Tibial nerve (tissue), 4 donors: Measurements from ENCODE around the gene SPRN. TPM values are rescaled to one million over a fixed set of nuclear protein-coding genes. Genes with fewer than 3 reads are reported as not detected.
"Not testable (repeated sequence)": the region's sequence is repeated elsewhere in the genome, so short reads cannot be mapped to it uniquely, and the experiment has no call there.

Experiments used
- DNase-seq, 2 donors: peaks; one replicate each; pipeline ENCODE4 v3.0.0-alpha.2; 2019; ENCODE audit warnings: low spot score in 2 of 2
- H3K27ac ChIP-seq, 4 donors: fragments of 200-600 bp; sonication (generic) in 3 of 4; one replicate each; pipeline ENCODE4 v1.5.1; 2017 to 2019; ENCODE audit warnings: mild to moderate bottlenecking in 1 of 4
- H3K27me3 ChIP-seq, 2 donors: fragments of 200-600 bp; sonication (generic) in 1 of 2; one replicate each; pipeline versions ENCODE4 v1.5.1 to v1.6.0; 2017 to 2019
- H3K36me3 ChIP-seq, 3 donors: fragments of 200-600 bp; sonication (generic); one replicate each; pipeline ENCODE4 v1.5.1; 2018 to 2019
- H3K4me1 ChIP-seq, 4 donors: fragments of 200-600 bp; sonication (generic) in 3 of 4; one replicate each; pipeline ENCODE4 v1.5.1; 2017 to 2019
- H3K4me3 ChIP-seq, 4 donors: fragments of 200-600 bp; sonication (generic) in 3 of 4; one replicate each; pipeline ENCODE4 v1.5.1; 2017 to 2019; ENCODE audit warnings: mild to moderate bottlenecking in 1 of 4, moderate library complexity in 1 of 4
- H3K9me3 ChIP-seq, 4 donors: fragments of 200-600 bp; sonication (generic) in 3 of 4; one replicate each; pipeline ENCODE4 v1.5.1; 2017 to 2019
- EP300 ChIP-seq, 2 donors: sonication (generic); formaldehyde crosslinking; IDR thresholded peaks; one replicate each; pipeline ENCODE4 v1.6.1; 2017; ENCODE audit warnings: antibody characterized with exemption in 2 of 2, mild to moderate bottlenecking in 1 of 2
- POLR2A ChIP-seq, 2 donors: fragments of 450-650 bp; IDR thresholded peaks; one replicate each; pipeline ENCODE4 v1.6.1; 2017; ENCODE audit warnings: antibody characterized with exemption in 2 of 2, mild to moderate bottlenecking in 2 of 2, moderate library complexity in 2 of 2
- WGBS, 2 donors: methylation state at CpG; one replicate each; pipeline ENCODE4 v1.1.5; 2018; 5-methylcytosine and 5-hydroxymethylcytosine counted together
- total RNA-seq, 4 donors: library from RNA; depleted of rRNA; stranded (reverse); fragments of >200 nt; gene quantifications; one replicate each; pipeline ENCODE4 v1.1.0, GENCODE V29; 2016
- TF ChIP-seq, protein P1 (sequence below), 5 experiments: fragments of 200-600 bp in 3 of 5; fragments of 450-650 bp in 2 of 5; sonication (generic) in 3 of 5; IDR thresholded peaks; one replicate each; pipeline ENCODE4 v1.5.1; 2016 to 2019; ENCODE audit warnings: antibody characterized with exemption in 5 of 5, mild to moderate bottlenecking in 3 of 5, moderate library complexity in 2 of 5

The SPRN gene
- total RNA-seq, 4 donors from 2014 or later: not detected

- whole genome bisulfite sequencing, 2 donors: 83 to 95% methylated on average over 13 to 15 of the region's 17 CpGs
- TF ChIP-seq, protein P1, sequence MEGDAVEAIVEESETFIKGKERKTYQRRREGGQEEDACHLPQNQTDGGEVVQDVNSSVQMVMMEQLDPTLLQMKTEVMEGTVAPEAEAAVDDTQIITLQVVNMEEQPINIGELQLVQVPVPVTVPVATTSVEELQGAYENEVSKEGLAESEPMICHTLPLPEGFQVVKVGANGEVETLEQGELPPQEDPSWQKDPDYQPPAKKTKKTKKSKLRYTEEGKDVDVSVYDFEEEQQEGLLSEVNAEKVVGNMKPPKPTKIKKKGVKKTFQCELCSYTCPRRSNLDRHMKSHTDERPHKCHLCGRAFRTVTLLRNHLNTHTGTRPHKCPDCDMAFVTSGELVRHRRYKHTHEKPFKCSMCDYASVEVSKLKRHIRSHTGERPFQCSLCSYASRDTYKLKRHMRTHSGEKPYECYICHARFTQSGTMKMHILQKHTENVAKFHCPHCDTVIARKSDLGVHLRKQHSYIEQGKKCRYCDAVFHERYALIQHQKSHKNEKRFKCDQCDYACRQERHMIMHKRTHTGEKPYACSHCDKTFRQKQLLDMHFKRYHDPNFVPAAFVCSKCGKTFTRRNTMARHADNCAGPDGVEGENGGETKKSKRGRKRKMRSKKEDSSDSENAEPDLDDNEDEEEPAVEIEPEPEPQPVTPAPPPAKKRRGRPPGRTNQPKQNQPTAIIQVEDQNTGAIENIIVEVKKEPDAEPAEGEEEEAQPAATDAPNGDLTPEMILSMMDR (IDR thresholded peaks at IDR 0.05): no peak
- TF ChIP-seq POLR2A (IDR thresholded peaks at IDR 0.05): no peak
- no peak for TF ChIP-seq EP300 (IDR thresholded peaks at IDR 0.05)
Measured at GRCh38 chr10:133420028-133420427, 4.4 kb downstream of the SPRN start.

DNA sequence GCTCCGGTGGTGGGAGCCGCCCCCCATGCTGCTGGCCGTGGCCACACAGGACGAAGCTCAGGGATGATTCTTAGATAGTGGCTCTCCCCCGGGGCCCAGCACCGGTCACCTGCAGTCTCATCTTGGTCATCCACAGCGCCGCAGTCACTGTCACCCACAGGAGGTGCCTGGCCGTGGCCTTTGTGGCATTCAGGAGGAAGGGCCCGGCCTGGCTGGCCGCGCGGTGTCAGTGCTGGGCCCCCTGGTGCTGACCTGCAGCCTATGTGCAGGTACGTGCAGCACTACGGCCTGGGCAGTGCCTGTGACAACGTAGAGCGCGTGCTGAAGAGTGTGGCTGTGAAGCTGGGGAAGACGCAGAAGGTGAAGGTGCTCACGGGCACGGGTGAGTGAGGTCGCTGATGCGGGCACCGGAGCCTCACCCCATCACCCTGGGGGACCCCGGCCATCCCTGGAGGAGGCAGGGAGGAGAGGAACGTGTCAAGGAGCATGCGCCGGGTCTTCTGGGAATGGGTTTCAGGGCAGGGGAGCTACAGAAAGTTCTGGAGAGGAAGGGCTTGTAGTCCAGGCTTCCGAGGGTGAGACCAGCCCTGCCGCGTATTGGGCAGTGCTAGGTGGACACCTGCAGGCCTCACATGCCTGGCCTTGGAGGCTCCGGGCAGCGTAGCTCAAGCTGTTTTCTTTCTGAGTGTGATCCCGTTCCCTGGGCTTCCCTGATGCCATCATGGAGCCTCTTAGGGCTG lies 5.0 kb downstream of the SPRN start:
- Histone ChIP-seq H3K9me3 (no peaks in the 10 kb centered on the region), H3K4me3 (no peak overlapping the region), H3K36me3 (peaks cover 0 to 61% (median 0%) of the 10 kb centered on the region in 3 donors), H3K27me3 (peaks cover 0 to 12% of the 10 kb centered on the region in 2 donors), H3K4me1 (peaks cover 0 to 13% (median 0%) of the 10 kb centered on the region in 4 donors), H3K27ac (no peak overlapping the region)
- DNase-seq: no peak
- 88 to 92% methylated on average over 32 to 33 of the region's 34 CpGs for WGBS, 2 donors
- TF ChIP-seq EP300 (IDR thresholded peaks at IDR 0.05) (no peak), POLR2A (IDR thresholded peaks at IDR 0.05) (no peak)
- TF ChIP-seq, protein P1 (IDR thresholded peaks at IDR 0.05): no peak

More at GRCh38 chr10:133420028-133420427, 4.4 kb downstream of the SPRN start:
- H3K4me3 ChIP-seq: no peak overlapping the region
- peaks cover 0 to 13% (median 0%) of the 10 kb centered on the region in 4 donors for H3K4me1 ChIP-seq
- H3K27ac ChIP-seq: no peak overlapping the region
- H3K36me3 ChIP-seq: peaks cover 0 to 55% (median 0%) of the 10 kb centered on the region in 3 donors
- no peak for DNase-seq
- no peaks in the 10 kb centered on the region for H3K9me3 ChIP-seq
- peaks cover 0 to 12% of the 10 kb centered on the region in 2 donors for H3K27me3 ChIP-seq

GRCh38 chr10:133418289-133418993 lies 6.0 kb downstream of the SPRN start:
- H3K4me1 ChIP-seq: peaks cover 0 to 10% (median 0%) of the 10 kb centered on the region in 4 donors
- H3K27ac ChIP-seq: no peak overlapping the region
- H3K27me3 ChIP-seq: peaks cover 0 to 9% of the 10 kb centered on the region in 2 donors
- peaks cover 0 to 65% (median 3%) of the 10 kb centered on the region in 3 donors for H3K36me3 ChIP-seq
- peaks cover 0 to under 1% (median 0%) of the 10 kb centered on the region in 4 donors for H3K9me3 ChIP-seq
- 93 to 94% methylated on average over 9 to 14 of the region's 14 CpGs for WGBS, 2 donors
- TF ChIP-seq EP300 (IDR thresholded peaks at IDR 0.05) (no peak), POLR2A (IDR thresholded peaks at IDR 0.05) (no peak)
- TF ChIP-seq, protein P1 (IDR thresholded peaks at IDR 0.05): no peak
- H3K4me3 ChIP-seq: no peak overlapping the region
- no peak for DNase-seq

DNA sequence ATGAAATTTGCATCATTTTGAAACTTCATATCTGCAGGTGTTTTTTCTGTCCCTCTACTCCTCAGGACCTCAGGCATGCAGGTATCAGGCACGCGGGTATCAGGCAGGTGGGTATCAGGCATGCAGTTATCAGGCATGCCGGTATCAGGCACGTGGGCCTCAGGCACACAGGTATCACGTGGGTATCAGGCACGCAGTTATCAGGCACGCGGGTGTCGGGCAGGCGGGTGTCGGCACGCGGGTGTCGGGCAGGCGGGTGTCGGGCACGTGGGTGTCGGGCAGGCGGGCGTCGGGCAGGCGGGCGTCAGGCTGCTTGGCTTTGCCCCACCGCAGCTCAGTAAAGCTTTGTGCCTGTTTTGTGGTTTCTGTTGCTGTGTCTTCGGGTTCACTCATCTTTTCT lies 8.7 kb downstream of the SPRN start:
- peaks cover 3 to 80% (median 18%) of the 10 kb centered on the region in 3 donors for H3K36me3 ChIP-seq
- no peak for DNase-seq
- H3K4me3 ChIP-seq: no peak overlapping the region
- H3K27me3 ChIP-seq: no peaks in the 10 kb centered on the region
- H3K9me3 ChIP-seq: peaks cover 0 to 27% (median 10%) of the 10 kb centered on the region in 4 donors
- WGBS, 2 donors: 95 to 99% methylated on average over 25 of the region's 25 CpGs
- no peaks in the 10 kb centered on the region for H3K4me1 ChIP-seq
- TF ChIP-seq POLR2A (IDR thresholded peaks at IDR 0.05) (no peak), EP300 (IDR thresholded peaks at IDR 0.05) (no peak)
- TF ChIP-seq, protein P1 (IDR thresholded peaks at IDR 0.05): no peak
- H3K27ac ChIP-seq: no peak overlapping the region

DNA sequence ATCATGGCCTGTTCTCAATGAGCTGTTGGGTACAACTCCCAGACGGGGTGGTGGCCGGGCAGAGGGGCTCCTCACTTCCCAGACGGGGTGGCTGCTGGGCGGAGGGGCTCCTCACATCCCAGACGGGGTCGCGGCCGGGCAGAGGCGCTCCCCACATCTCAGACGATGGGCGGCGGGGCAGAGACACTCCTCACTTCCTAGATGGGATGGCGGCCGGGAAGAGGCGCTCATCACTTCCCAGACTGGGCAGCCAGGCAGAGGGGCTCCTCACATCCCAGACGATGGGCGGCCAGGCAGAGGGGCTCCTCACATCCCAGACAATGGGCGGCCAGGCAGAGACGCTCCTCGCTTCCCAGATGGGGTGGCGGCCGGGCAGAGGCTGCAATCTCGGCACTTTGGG lies 10.0 kb downstream of the SPRN start:
- H3K4me3 ChIP-seq, DNase-seq, H3K27me3 ChIP-seq, H3K27ac ChIP-seq, H3K4me1 ChIP-seq: not testable (repeated sequence)
- H3K9me3 ChIP-seq: peaks cover 0 to 36% (median 10%) of the 10 kb centered on the region in 4 donors
- peaks cover 3 to 80% (median 25%) of the 10 kb centered on the region in 3 donors for H3K36me3 ChIP-seq
- 97 to 99% methylated on average over 15 to 22 of the region's 23 CpGs for WGBS, 2 donors
